DMS53 treated with DMSO at 0.1 percent for 48 hours (cell line): Measurements from ENCODE around the gene TMEM217.
A peak's percentile ranks its signal among the peaks of the same experiment; 100 is the strongest.

Source experiments
- DNase-seq: peaks from one replicate; lab custom pipeline; 2025; ENCODE audit not compliant: unreplicated experiment; lab: John Stamatoyannopoulos, UW

The TMEM217 gene

GRCh38 chr6:37280162-37280887 lies 22.4 kb upstream of the TMEM217 start:
- DNase-seq: no peak

- no peak for DNase-seq
Measured at GRCh38 chr6:37279366-37280134, 21.6 kb upstream of the TMEM217 start.

GRCh38 chr6:37277001-37277409 lies 19.1 kb upstream of the TMEM217 start:
- DNase-seq: no peak

GRCh38 chr6:37275350-37275749 lies 17.4 kb upstream of the TMEM217 start:
- no peak for DNase-seq

GRCh38 chr6:37273690-37274089 lies 15.7 kb upstream of the TMEM217 start:
- no peak for DNase-seq

- no peak for DNase-seq
Measured at GRCh38 chr6:37272834-37273566, 15.1 kb upstream of the TMEM217 start.

- DNase-seq: no peak
Measured at GRCh38 chr6:37269105-37269504, 11.2 kb upstream of the TMEM217 start.

GRCh38 chr6:37265860-37266259 lies 7.9 kb upstream of the TMEM217 start:
- DNase-seq: no peak

GRCh38 chr6:37265001-37265400 lies 7.1 kb upstream of the TMEM217 start:
- DNase-seq: no peak

GRCh38 chr6:37262446-37263026 lies 4.6 kb upstream of the TMEM217 start:
- peak; percentile 9 for DNase-seq

GRCh38 chr6:37261198-37261597 lies 3.3 kb upstream of the TMEM217 start:
- no peak for DNase-seq

- DNase-seq: no peak
Measured at GRCh38 chr6:37260444-37260843, 2.5 kb upstream of the TMEM217 start.

- no peak for DNase-seq
Measured at GRCh38 chr6:37260040-37260439, 2.1 kb upstream of the TMEM217 start.

- DNase-seq: no peak
Measured at GRCh38 chr6:37259191-37259590, 1.2 kb upstream of the TMEM217 start.

GRCh38 chr6:37258405-37259105 lies 611 bp upstream of the TMEM217 start:
- no peak for DNase-seq

- no peak for DNase-seq
Measured at GRCh38 chr6:37257320-37257633, 667 bp downstream of the TMEM217 start.

GRCh38 chr6:37256692-37257319 lies 1.1 kb downstream of the TMEM217 start:
- peak; percentile 10 for DNase-seq

GRCh38 chr6:37254881-37255280 lies 3.1 kb downstream of the TMEM217 start:
- no peak for DNase-seq

- no peak for DNase-seq
Measured at GRCh38 chr6:37253486-37254007, 4.4 kb downstream of the TMEM217 start.

GRCh38 chr6:37251211-37251780 lies 6.6 kb downstream of the TMEM217 start:
- no peak for DNase-seq
